ENCODE measurements around the gene DRG1. TPM values are rescaled to one million over a fixed set of nuclear protein-coding genes. Genes with fewer than 3 reads are reported as not detected.
A peak's percentile ranks its signal among the peaks of the same experiment; 100 is the strongest.

The DRG1 gene
- total and polyA plus RNA-seq, 8 donors = 36.3 to 79.8 (median 69.3) TPM

DNA sequence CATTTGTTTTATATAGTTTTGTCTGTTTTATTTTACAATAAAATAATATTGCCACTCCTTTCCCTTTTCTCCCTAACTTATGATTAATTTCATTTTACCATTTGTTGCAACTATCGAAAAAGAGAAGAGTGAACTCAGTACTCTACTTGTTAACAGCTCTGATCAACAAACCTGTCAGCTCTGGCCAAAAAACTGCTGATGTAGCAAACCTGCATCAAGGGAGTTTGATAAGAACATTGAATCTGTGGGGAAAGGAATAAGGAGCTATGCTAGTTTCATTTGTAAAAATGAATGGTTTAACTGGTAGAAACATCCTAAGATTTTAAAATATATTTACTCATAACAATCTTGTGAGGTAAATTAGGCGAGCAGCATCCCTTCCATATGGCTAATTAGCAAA, 47.4 kb downstream of the DRG1 start:
- ATAC-seq (no peak), DNase-seq (no peak)
- Histone ChIP-seq H3K27me3 (no peaks in the 10 kb centered on the region), H3K9me3 (no peaks in the 10 kb centered on the region), H3K4me3 (no peak overlapping the region), H3K36me3 (peaks cover 0 to 83% of the 10 kb centered on the region in 2 donors), H3K27ac (no peak overlapping the region), H3K4me1 (no peaks in the 10 kb centered on the region)
- TF ChIP-seq, protein P1, sequence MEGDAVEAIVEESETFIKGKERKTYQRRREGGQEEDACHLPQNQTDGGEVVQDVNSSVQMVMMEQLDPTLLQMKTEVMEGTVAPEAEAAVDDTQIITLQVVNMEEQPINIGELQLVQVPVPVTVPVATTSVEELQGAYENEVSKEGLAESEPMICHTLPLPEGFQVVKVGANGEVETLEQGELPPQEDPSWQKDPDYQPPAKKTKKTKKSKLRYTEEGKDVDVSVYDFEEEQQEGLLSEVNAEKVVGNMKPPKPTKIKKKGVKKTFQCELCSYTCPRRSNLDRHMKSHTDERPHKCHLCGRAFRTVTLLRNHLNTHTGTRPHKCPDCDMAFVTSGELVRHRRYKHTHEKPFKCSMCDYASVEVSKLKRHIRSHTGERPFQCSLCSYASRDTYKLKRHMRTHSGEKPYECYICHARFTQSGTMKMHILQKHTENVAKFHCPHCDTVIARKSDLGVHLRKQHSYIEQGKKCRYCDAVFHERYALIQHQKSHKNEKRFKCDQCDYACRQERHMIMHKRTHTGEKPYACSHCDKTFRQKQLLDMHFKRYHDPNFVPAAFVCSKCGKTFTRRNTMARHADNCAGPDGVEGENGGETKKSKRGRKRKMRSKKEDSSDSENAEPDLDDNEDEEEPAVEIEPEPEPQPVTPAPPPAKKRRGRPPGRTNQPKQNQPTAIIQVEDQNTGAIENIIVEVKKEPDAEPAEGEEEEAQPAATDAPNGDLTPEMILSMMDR (IDR thresholded peaks at IDR 0.05) = no peak
- intact Hi-C loops (cut with DNase I) = no loop called here

- Histone ChIP-seq H3K4me3 (no peak overlapping the region), H3K27ac (no peak overlapping the region), H3K36me3 (peaks cover 0 to 81% of the 10 kb centered on the region in 2 donors), H3K4me1 (no peaks in the 10 kb centered on the region), H3K27me3 (no peaks in the 10 kb centered on the region), H3K9me3 (no peaks in the 10 kb centered on the region)
- ATAC-seq (no peak), DNase-seq (no peak)
- TF ChIP-seq, protein P1 (IDR thresholded peaks at IDR 0.05) = no peak
- intact Hi-C loops (cut with DNase I) = no loop called here
Observed at GRCh38 chr22:31447337-31447736, 47.9 kb downstream of the DRG1 start.

- H3K36me3 ChIP-seq = peaks cover 0 to 81% of the 10 kb centered on the region in 2 donors
- ATAC-seq (peak; percentile 29), DNase-seq (no peak)
- TF ChIP-seq, protein P1 (IDR thresholded peaks at IDR 0.05) = no peak
- H3K4me1 ChIP-seq = no peaks in the 10 kb centered on the region
- intact Hi-C loops (cut with DNase I) = no loop called here
- H3K27me3 ChIP-seq = no peaks in the 10 kb centered on the region
- no peak overlapping the region for H3K4me3 ChIP-seq
- H3K9me3 ChIP-seq = no peaks in the 10 kb centered on the region
- no peak overlapping the region for H3K27ac ChIP-seq
Observed at GRCh38 chr22:31448382-31448781, 49.0 kb downstream of the DRG1 start.

DNA sequence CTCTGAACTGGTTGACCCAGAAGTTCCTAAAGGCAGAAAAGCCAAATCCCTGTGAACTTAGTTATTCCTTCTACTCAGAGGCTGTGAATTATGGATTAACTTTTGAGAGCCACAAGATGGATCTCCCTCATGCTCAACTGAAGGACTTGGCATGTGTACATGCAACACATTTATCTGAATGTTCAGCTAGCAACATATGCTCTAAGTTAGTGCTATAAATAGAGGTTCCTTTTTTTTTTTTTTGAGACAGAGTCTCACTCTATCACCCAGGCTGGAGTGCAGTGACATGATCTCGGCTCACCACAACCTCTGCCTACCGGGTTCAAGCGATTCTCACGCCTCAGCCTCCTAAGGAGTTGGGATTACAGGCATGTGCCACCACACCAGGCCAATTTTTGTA, 50.1 kb downstream of the DRG1 start:
- ATAC-seq (no peak), DNase-seq (no peak)
- H3K9me3 ChIP-seq = no peaks in the 10 kb centered on the region
- H3K4me3 ChIP-seq = no peak overlapping the region
- H3K36me3 ChIP-seq = peaks cover 3 to 81% of the 10 kb centered on the region in 2 donors
- intact Hi-C loops (cut with DNase I) = no loop called here
- H3K27me3 ChIP-seq = no peaks in the 10 kb centered on the region
- TF ChIP-seq, protein P1 (IDR thresholded peaks at IDR 0.05) = no peak
- H3K4me1 ChIP-seq = no peaks in the 10 kb centered on the region
- no peak overlapping the region for H3K27ac ChIP-seq

GRCh38 chr22:31451709-31452571, 52.5 kb downstream of the DRG1 start:
- ATAC-seq = peak; percentile 87
- H3K36me3 ChIP-seq = peaks cover 3 to 79% of the 10 kb centered on the region in 2 donors
- TF ChIP-seq, protein P1 (IDR thresholded peaks at IDR 0.05) = no peak

More at GRCh38 chr22:31451709-31452571, 52.5 kb downstream of the DRG1 start:
- peak in 2 of 4 donors; percentile 1 to 14 for DNase-seq
- Histone ChIP-seq H3K9me3 (no peaks in the 10 kb centered on the region), H3K4me3 (no peak overlapping the region), H3K27ac (no peak overlapping the region), H3K27me3 (no peaks in the 10 kb centered on the region), H3K4me1 (no peaks in the 10 kb centered on the region)
- intact Hi-C loops (cut with DNase I) = no loop called here

All from left lung (tissue), 10 donors.